NCI-H187 (cell line): ENCODE results near the gene MFGE8.
"Not testable (repeated sequence)": the region's sequence is repeated elsewhere in the genome, so short reads cannot be mapped to it uniquely, and the experiment has no call there.

Source experiments
- DNase-seq, 2 experiments: peaks; one replicate each; lab custom pipeline; 2025; lab: John Stamatoyannopoulos, UW

Gene MFGE8

GRCh38 chr15:88913017-88913849 is at the start of gene MFGE8:
MFGE8 (minus strand) TSS chr15:88913379; CDS start chr15:88913319, 60 bp downstream.
- no peak for DNase-seq

- DNase-seq, result no peak
Observed at GRCh38 chr15:88959445-88959844, 46.3 kb upstream of the MFGE8 start.

GRCh38 chr15:88956906-88957305 is 43.7 kb upstream of the MFGE8 start:
- no peak for DNase-seq

GRCh38 chr15:88956263-88956662 is 43.1 kb upstream of the MFGE8 start:
- no peak for DNase-seq

- DNase-seq, result no peak
Observed at GRCh38 chr15:88954431-88955277, 41.5 kb upstream of the MFGE8 start.

GRCh38 chr15:88950600-88951160 is 37.5 kb upstream of the MFGE8 start:
- DNase-seq, result no peak

- DNase-seq, result no peak
Observed at GRCh38 chr15:88949734-88950400, 36.7 kb upstream of the MFGE8 start.

GRCh38 chr15:88940110-88940675 is 27.0 kb upstream of the MFGE8 start:
- DNase-seq, result no peak

- no peak for DNase-seq
Observed at GRCh38 chr15:88939486-88939806, 26.3 kb upstream of the MFGE8 start.

GRCh38 chr15:88938802-88939485 is 25.8 kb upstream of the MFGE8 start:
- no peak for DNase-seq

GRCh38 chr15:88934449-88934848 is 21.3 kb upstream of the MFGE8 start:
- not testable (repeated sequence) for DNase-seq

- DNase-seq, result no peak
Observed at GRCh38 chr15:88932875-88933330, 19.7 kb upstream of the MFGE8 start.

- no peak for DNase-seq
Observed at GRCh38 chr15:88932271-88932874, 19.2 kb upstream of the MFGE8 start.

GRCh38 chr15:88930579-88930978 is 17.4 kb upstream of the MFGE8 start:
- no peak for DNase-seq

GRCh38 chr15:88929358-88930098 is 16.3 kb upstream of the MFGE8 start:
- not testable (repeated sequence) for DNase-seq

GRCh38 chr15:88928192-88928591 is 15.0 kb upstream of the MFGE8 start:
- not testable (repeated sequence) for DNase-seq

GRCh38 chr15:88925648-88926047 is 12.5 kb upstream of the MFGE8 start:
- not testable (repeated sequence) for DNase-seq

GRCh38 chr15:88920892-88921435 is 7.8 kb upstream of the MFGE8 start:
- not testable (repeated sequence) for DNase-seq

- no peak for DNase-seq
Observed at GRCh38 chr15:88920186-88920891, 7.2 kb upstream of the MFGE8 start.
